H9 (cell line): Measurements from ENCODE around the gene RINT1. TPM values are rescaled to one million over a fixed set of nuclear protein-coding genes. Genes with fewer than 3 reads are reported as not detected.
A peak's percentile ranks its signal among the peaks of the same experiment; 100 is the strongest.

Source experiments
- DNase-seq: peaks from one replicate; pipeline ENCODE4 v3.0.0-alpha.2; 2017
- H2AFZ ChIP-seq: one replicate; pipeline ENCODE4 v1.6.1; 2013; ENCODE audit warnings: mild to moderate bottlenecking, low read length, control low read depth, moderate library complexity
- H2AK5ac ChIP-seq: 2 replicates; pipeline ENCODE4 v1.6.1; 2013; ENCODE audit warnings: low read length, control low read depth, mixed read lengths; ENCODE audit not compliant: insufficient read length
- H2BK120ac ChIP-seq: one replicate; pipeline ENCODE4 v1.6.1; 2013; ENCODE audit warnings: low read depth, mild to moderate bottlenecking, low read length, control low read depth, inconsistent platforms; ENCODE audit not compliant: poor library complexity, severe bottlenecking
- H2BK12ac ChIP-seq: 2 replicates; pipeline ENCODE4 v1.6.1; 2013; ENCODE audit warnings: low read length, control low read depth, mixed read lengths, low read depth; ENCODE audit not compliant: insufficient read length
- H2BK15ac ChIP-seq: 2 replicates; pipeline ENCODE4 v1.6.1; 2013; ENCODE audit warnings: low read depth, low read length, control low read depth
- H2BK20ac ChIP-seq: one replicate; pipeline ENCODE4 v1.6.1; 2013; ENCODE audit warnings: low read depth, mild to moderate bottlenecking, low read length, control low read depth, inconsistent platforms; ENCODE audit not compliant: poor library complexity, severe bottlenecking
- H2BK5ac ChIP-seq: 2 replicates; pipeline ENCODE4 v1.6.1; 2013; ENCODE audit warnings: low read length, control low read depth, mixed read lengths; ENCODE audit not compliant: insufficient read length
- H3K14ac ChIP-seq: 2 replicates; pipeline ENCODE4 v1.6.1; 2013; ENCODE audit warnings: low read length, control low read depth; ENCODE audit not compliant: insufficient read depth
- H3K18ac ChIP-seq: 2 replicates; pipeline ENCODE4 v1.6.1; 2013; ENCODE audit warnings: low read depth, mild to moderate bottlenecking, mixed read lengths, low read length, control low read depth; ENCODE audit not compliant: insufficient read length
- H3K23ac ChIP-seq: 2 replicates; pipeline ENCODE4 v1.6.1; 2013; ENCODE audit warnings: low read length, control low read depth, mixed read lengths, low read depth; ENCODE audit not compliant: insufficient read length
- H3K23me2 ChIP-seq: 2 replicates; pipeline ENCODE4 v1.6.1; 2013; ENCODE audit warnings: low read depth, mild to moderate bottlenecking, mixed read lengths, low read length, control low read depth; ENCODE audit not compliant: insufficient read length, poor library complexity, severe bottlenecking
- H3K27ac ChIP-seq: 2 replicates; pipeline ENCODE4 v1.5.1; 2013; ENCODE audit warnings: low read length, control low read depth, mixed read lengths, low read depth; ENCODE audit not compliant: insufficient read length
- H3K27me3 ChIP-seq: 2 replicates; pipeline ENCODE4 v1.6.1; 2013; ENCODE audit warnings: low read length, control low read depth, inconsistent platforms; ENCODE audit not compliant: insufficient read depth
- H3K4ac ChIP-seq: 2 replicates; pipeline ENCODE4 v1.6.1; 2013; ENCODE audit warnings: low read depth, mild to moderate bottlenecking, control low read depth, inconsistent platforms, low read length, moderate library complexity
- H3K4me1 ChIP-seq: 2 replicates; pipeline ENCODE4 v1.6.1; 2013; ENCODE audit warnings: low read length, control low read depth, inconsistent platforms; ENCODE audit not compliant: insufficient read depth
- H3K4me2 ChIP-seq: 2 replicates; pipeline ENCODE4 v1.6.1; 2013; ENCODE audit warnings: low read length, control low read depth, mixed read lengths; ENCODE audit not compliant: insufficient read length, insufficient read depth
- H3K56ac ChIP-seq: 2 replicates; pipeline ENCODE4 v1.6.1; 2013; ENCODE audit warnings: low read depth, mild to moderate bottlenecking, mixed read lengths, low read length, control low read depth; ENCODE audit not compliant: insufficient read length
- H3K79me1 ChIP-seq: 2 replicates; pipeline ENCODE4 v1.6.1; 2013; ENCODE audit warnings: low read depth, mild to moderate bottlenecking, moderate library complexity, low read length, control low read depth, inconsistent platforms; ENCODE audit not compliant: insufficient read depth, poor library complexity, severe bottlenecking
- H3K79me2 ChIP-seq: 2 replicates; pipeline ENCODE4 v1.6.1; 2013; ENCODE audit warnings: low read length, control low read depth, inconsistent platforms; ENCODE audit not compliant: insufficient read depth
- H3K9ac ChIP-seq: 2 replicates; pipeline ENCODE4 v1.6.1; 2013; ENCODE audit warnings: low read length, control low read depth, mixed read lengths; ENCODE audit not compliant: insufficient read length; ENCODE audit errors: extremely low read depth
- H3K9me3 ChIP-seq: one replicate; pipeline ENCODE4 v1.6.1; 2013; ENCODE audit warnings: low read depth, low read length, inconsistent platforms; ENCODE audit not compliant: control insufficient read depth
- H3T11ph ChIP-seq: one replicate; pipeline ENCODE4 v1.6.1; 2013; ENCODE audit warnings: mild to moderate bottlenecking, low read length, control low read depth, inconsistent platforms
- H4K20me1 ChIP-seq: one replicate; pipeline ENCODE4 v1.6.1; 2013; ENCODE audit not compliant: control insufficient read depth, insufficient read length, insufficient read depth
- H4K5ac ChIP-seq: 2 replicates; pipeline ENCODE4 v1.6.1; 2013; ENCODE audit warnings: low read depth, mild to moderate bottlenecking, mixed read lengths, low read length, control low read depth; ENCODE audit not compliant: insufficient read length
- H4K8ac ChIP-seq: replicated peaks from 2 replicates; pipeline ENCODE4 v1.6.1; 2013; ENCODE audit warnings: low read length, control low read depth, mixed read lengths, low read depth; ENCODE audit not compliant: insufficient read length
- H4K91ac ChIP-seq: 2 replicates; pipeline ENCODE4 v1.6.1; 2013; ENCODE audit warnings: low read depth, mild to moderate bottlenecking, moderate library complexity, mixed read lengths, low read length, control low read depth; ENCODE audit not compliant: insufficient read length
- H3K27ac Mint-ChIP-seq, 3 experiments: 2 replicates in 2 of 3; 3 replicates in 1 of 3; pipeline ENCODE4 v1.8.0; 2020 to 2021; ENCODE audit warnings: mixed read lengths in 3 of 3, mild to moderate bottlenecking in 1 of 3, moderate library complexity in 1 of 3
- H3K27me3 Mint-ChIP-seq: 2 replicates; pipeline ENCODE4 v1.8.0; 2021; ENCODE audit warnings: low read depth, mild to moderate bottlenecking, moderate library complexity, mixed read lengths
- H3K36me3 Mint-ChIP-seq, 3 experiments: 2 replicates in 2 of 3; 3 replicates in 1 of 3; pipeline ENCODE4 v1.8.0; 2020 to 2021; ENCODE audit warnings: low read depth in 3 of 3, mixed read lengths in 3 of 3; ENCODE audit not compliant: insufficient read depth in 1 of 3
- H3K4me1 Mint-ChIP-seq, 2 experiments: 2 replicates each; pipeline ENCODE4 v1.8.0; 2020; ENCODE audit warnings: mixed read lengths in 2 of 2
- H3K4me3 Mint-ChIP-seq, 2 experiments: 2 replicates in 1 of 2; 3 replicates in 1 of 2; pipeline ENCODE4 v1.8.0; 2020 to 2021; ENCODE audit warnings: mild to moderate bottlenecking in 2 of 2, mixed read lengths in 2 of 2, moderate library complexity in 1 of 2
- H3K9me3 Mint-ChIP-seq, 2 experiments: 2 replicates in 1 of 2; 3 replicates in 1 of 2; pipeline ENCODE4 v1.8.0; 2020; ENCODE audit warnings: mild to moderate bottlenecking in 2 of 2, mixed read lengths in 2 of 2, moderate library complexity in 1 of 2
- WGBS: extraction: QIAGEN DNeasy Blood & Tissue Kit; methylation state at CpG from one replicate; pipeline ENCODE4 v1.1.7; 2013; ENCODE audit warnings: missing lambda C conversion rate, low lambda C conversion rate, mixed read lengths; ENCODE audit not compliant: insufficient read length; ENCODE audit errors: extremely low coverage; 5-methylcytosine and 5-hydroxymethylcytosine counted together
- total RNA-seq: library from RNA; stranded (reverse); gene quantifications from 2 replicates; pipeline ENCODE4 v1.2.1, GENCODE V29; 2021
- TF ChIP-seq, protein P1 (sequence below): fragments of 200-600 bp; sonication (generic); conservative IDR thresholded peaks from 3 replicates; pipeline ENCODE4 v1.8.0; 2021; ENCODE audit warnings: antibody characterized with exemption, mild to moderate bottlenecking

The RINT1 gene
- total RNA-seq, 1 experiment from 2014 or later: 21.5 TPM

DNA sequence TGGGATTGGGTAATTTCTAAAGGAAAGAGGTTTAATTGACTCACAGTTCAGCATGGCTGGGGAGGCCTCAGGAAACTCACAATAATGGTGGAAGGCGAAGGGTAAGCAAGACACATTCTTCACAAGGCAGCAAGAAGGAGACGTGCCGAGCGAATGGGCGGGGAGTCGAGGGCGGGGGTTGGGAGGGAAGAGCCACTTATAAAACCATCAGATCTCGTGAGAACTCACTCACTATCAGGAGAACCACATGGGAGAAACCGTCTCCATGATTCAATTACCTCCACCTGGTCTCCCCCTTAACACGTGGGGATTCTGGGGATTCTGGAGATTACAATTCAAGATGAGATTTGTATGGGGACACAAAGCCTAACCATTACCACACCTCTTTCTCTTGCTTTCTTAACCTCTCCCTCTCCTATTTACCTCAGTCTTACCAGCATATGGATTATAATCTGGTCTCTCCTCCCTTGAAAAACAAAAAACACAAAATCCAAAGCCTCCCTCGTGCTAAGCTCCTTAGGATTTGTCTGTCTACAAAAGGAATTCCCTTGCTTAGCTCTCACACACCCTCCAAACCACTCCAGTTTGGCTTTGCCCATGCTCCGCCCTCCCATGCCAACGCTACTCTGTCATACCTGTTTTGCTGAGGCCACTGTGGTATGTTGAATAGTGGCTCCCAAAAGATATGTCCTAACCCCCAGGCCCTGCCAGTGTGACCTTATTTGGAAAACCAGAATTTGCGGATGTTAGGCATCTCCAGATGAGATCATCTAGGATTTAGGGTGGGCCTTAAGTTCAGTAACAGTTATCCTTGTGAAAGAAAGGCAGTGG is 68.9 kb downstream of the RINT1 start:
- H2BK20ac ChIP-seq: no peak overlapping the region
- H2BK5ac ChIP-seq: no peak overlapping the region
- H3K9ac ChIP-seq: no peak overlapping the region
- H3K27me3 ChIP-seq: no peaks in the 10 kb centered on the region
- H3K79me2 ChIP-seq: no peaks in the 10 kb centered on the region
- H3K4me1 Mint-ChIP-seq: peaks cover 25 to 26% of the 10 kb centered on the region in 2 experiments
- H4K91ac ChIP-seq: peak overlapping the region; percentile 66
- no peak overlapping the region for H4K5ac ChIP-seq
- H3K18ac ChIP-seq: no peak overlapping the region
- no peak overlapping the region for H2AFZ ChIP-seq
- H3K23ac ChIP-seq: no peak overlapping the region
- DNase-seq: peak; percentile 45
- H2BK12ac ChIP-seq: no peak overlapping the region
- H3K9me3 ChIP-seq: no peaks in the 10 kb centered on the region
- no peak overlapping the region for H3T11ph ChIP-seq
- no peak overlapping the region for H3K27ac ChIP-seq
- no peaks in the 10 kb centered on the region for H3K27me3 Mint-ChIP-seq
- no peaks in the 10 kb centered on the region for H3K9me3 Mint-ChIP-seq
- TF ChIP-seq, protein P1, sequence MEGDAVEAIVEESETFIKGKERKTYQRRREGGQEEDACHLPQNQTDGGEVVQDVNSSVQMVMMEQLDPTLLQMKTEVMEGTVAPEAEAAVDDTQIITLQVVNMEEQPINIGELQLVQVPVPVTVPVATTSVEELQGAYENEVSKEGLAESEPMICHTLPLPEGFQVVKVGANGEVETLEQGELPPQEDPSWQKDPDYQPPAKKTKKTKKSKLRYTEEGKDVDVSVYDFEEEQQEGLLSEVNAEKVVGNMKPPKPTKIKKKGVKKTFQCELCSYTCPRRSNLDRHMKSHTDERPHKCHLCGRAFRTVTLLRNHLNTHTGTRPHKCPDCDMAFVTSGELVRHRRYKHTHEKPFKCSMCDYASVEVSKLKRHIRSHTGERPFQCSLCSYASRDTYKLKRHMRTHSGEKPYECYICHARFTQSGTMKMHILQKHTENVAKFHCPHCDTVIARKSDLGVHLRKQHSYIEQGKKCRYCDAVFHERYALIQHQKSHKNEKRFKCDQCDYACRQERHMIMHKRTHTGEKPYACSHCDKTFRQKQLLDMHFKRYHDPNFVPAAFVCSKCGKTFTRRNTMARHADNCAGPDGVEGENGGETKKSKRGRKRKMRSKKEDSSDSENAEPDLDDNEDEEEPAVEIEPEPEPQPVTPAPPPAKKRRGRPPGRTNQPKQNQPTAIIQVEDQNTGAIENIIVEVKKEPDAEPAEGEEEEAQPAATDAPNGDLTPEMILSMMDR: no peak
- no peaks in the 10 kb centered on the region; a peak in 2 of 7 replicates for H3K36me3 Mint-ChIP-seq
- peaks cover 11% of the 10 kb centered on the region; the same call in 1 of the 2 replicates for H3K4me1 ChIP-seq
- peak overlapping the region; percentile 3 to 21 (median 8); a peak in 1 of 7 replicates for H3K27ac Mint-ChIP-seq
- H4K20me1 ChIP-seq: no peaks in the 10 kb centered on the region
- 0 out of 2 replicates have a peak overlapping the region, but pooled peaks have one; percentile 55 for H3K14ac ChIP-seq
- no peak overlapping the region for H3K4me3 Mint-ChIP-seq
- no peak overlapping the region for H2AK5ac ChIP-seq
- H3K4me2 ChIP-seq: no peak overlapping the region
- no peak overlapping the region for H3K56ac ChIP-seq
- no CpG with 5 or more reads among the region's 14 CpGs for WGBS
- no peaks in the 10 kb centered on the region for H3K23me2 ChIP-seq
- H3K4ac ChIP-seq: no peak overlapping the region
- H2BK120ac ChIP-seq: no peak overlapping the region
- no peak overlapping the region for H2BK15ac ChIP-seq
- H3K79me1 ChIP-seq: no peaks in the 10 kb centered on the region
- no peak overlapping the region for H4K8ac ChIP-seq
